Measurements from ENCODE around the gene UGT3A1. TPM values are rescaled to one million over a fixed set of nuclear protein-coding genes. Genes with fewer than 3 reads are reported as not detected.
A peak's percentile ranks its signal among the peaks of the same experiment; 100 is the strongest.
"Not testable (repeated sequence)": the region's sequence is repeated elsewhere in the genome, so short reads cannot be mapped to it uniquely, and the experiment has no call there.

Gene UGT3A1
- polyA plus RNA-seq, 4 donors = 2.7 to 137 (median 81.3) TPM

GRCh38 chr5:35996076-35996475 is 4.9 kb upstream of the UGT3A1 start:
- DNase-seq (ENCODE audit: low read depth in 4 of 4, low spot score in 3 of 4) = no peak

GRCh38 chr5:35990520-35990919 is 670 bp downstream of the UGT3A1 start:
- DNase-seq (ENCODE audit: low read depth in 4 of 4, low spot score in 3 of 4) = peak in 1 of 4 donors; percentile 4

GRCh38 chr5:35988529-35988928 is 2.7 kb downstream of the UGT3A1 start:
- no peak for DNase-seq (ENCODE audit: low read depth in 4 of 4, low spot score in 3 of 4)

- DNase-seq (ENCODE audit: low read depth in 4 of 4, low spot score in 3 of 4) = no peak
Measured at GRCh38 chr5:35987776-35988175, 3.4 kb downstream of the UGT3A1 start.

- no peak for DNase-seq (ENCODE audit: low read depth in 4 of 4, low spot score in 3 of 4)
Measured at GRCh38 chr5:35979715-35980114, 11.5 kb downstream of the UGT3A1 start.

- not testable (repeated sequence) for DNase-seq (ENCODE audit: low read depth in 4 of 4, low spot score in 3 of 4)
Measured at GRCh38 chr5:35976859-35977258, 14.3 kb downstream of the UGT3A1 start.

- no peak for DNase-seq (ENCODE audit: low read depth in 4 of 4, low spot score in 3 of 4)
Measured at GRCh38 chr5:35974570-35974969, 16.6 kb downstream of the UGT3A1 start.

- DNase-seq (ENCODE audit: low read depth in 4 of 4, low spot score in 3 of 4) = no peak
Measured at GRCh38 chr5:35971878-35972210, 19.3 kb downstream of the UGT3A1 start.

- DNase-seq (ENCODE audit: low read depth in 4 of 4, low spot score in 3 of 4) = no peak
Measured at GRCh38 chr5:35971186-35971877, 19.9 kb downstream of the UGT3A1 start.

GRCh38 chr5:35963381-35963843 is 27.8 kb downstream of the UGT3A1 start:
- no peak for DNase-seq (ENCODE audit: low read depth in 4 of 4, low spot score in 3 of 4)

- no peak for DNase-seq (ENCODE audit: low read depth in 4 of 4, low spot score in 3 of 4)
Measured at GRCh38 chr5:35960328-35960727, 30.9 kb downstream of the UGT3A1 start.

- no peak for DNase-seq (ENCODE audit: low read depth in 4 of 4, low spot score in 3 of 4)
Measured at GRCh38 chr5:35956429-35956828, 34.8 kb downstream of the UGT3A1 start.

- no peak for DNase-seq (ENCODE audit: low read depth in 4 of 4, low spot score in 3 of 4)
Measured at GRCh38 chr5:35954175-35954574, 37.0 kb downstream of the UGT3A1 start.

GRCh38 chr5:35947085-35947484 is 44.1 kb downstream of the UGT3A1 start:
- no peak for DNase-seq (ENCODE audit: low read depth in 4 of 4, low spot score in 3 of 4)

GRCh38 chr5:35939639-35940038 is 51.6 kb downstream of the UGT3A1 start:
- DNase-seq (ENCODE audit: low read depth in 4 of 4, low spot score in 3 of 4) = no peak

- DNase-seq (ENCODE audit: low read depth in 4 of 4, low spot score in 3 of 4) = peak; percentile 79 to 92 (median 88)
Measured at GRCh38 chr5:35938568-35939227, 52.5 kb downstream of the UGT3A1 start, which contains the start of gene CAPSL. Gene CAPSL (minus strand): TSS chr5:35938622. CDS start chr5:35921120, 17,502 bp downstream.

GRCh38 chr5:35926389-35927051 is 64.7 kb downstream of the UGT3A1 start:
- peak in 3 of 4 donors; percentile 41 to 55 (median 50) for DNase-seq (ENCODE audit: low read depth in 4 of 4, low spot score in 3 of 4)

- DNase-seq (ENCODE audit: low read depth in 4 of 4, low spot score in 3 of 4) = peak in 2 of 4 donors; percentile 24 to 41
Measured at GRCh38 chr5:35924950-35925722, 66.1 kb downstream of the UGT3A1 start.

- no peak for DNase-seq (ENCODE audit: low read depth in 4 of 4, low spot score in 3 of 4)
Measured at GRCh38 chr5:35924122-35924949, 66.9 kb downstream of the UGT3A1 start.

- no peak for DNase-seq (ENCODE audit: low read depth in 4 of 4, low spot score in 3 of 4)
Measured at GRCh38 chr5:35922468-35922867, 68.7 kb downstream of the UGT3A1 start.
